HL-60 (cell line): Measurements from ENCODE around the gene CTDP1.

Experiments
- CTCF ChIP-seq: IDR thresholded peaks from one replicate; pipeline ENCODE4 v1.5.1; 2011; ENCODE audit warnings: low read length, control low read depth, inconsistent platforms; ENCODE audit not compliant: insufficient read depth
- GABPA ChIP-seq: IDR thresholded peaks from 2 replicates; pipeline ENCODE4 v1.6.1; 2012; ENCODE audit warnings: low read depth
- POLR2AphosphoS5 ChIP-seq: IDR thresholded peaks from 2 replicates; pipeline ENCODE4 v1.6.1; 2012; ENCODE audit warnings: low read depth
- SPI1 ChIP-seq: IDR thresholded peaks from 2 replicates; pipeline ENCODE4 v1.6.1; 2012; ENCODE audit warnings: low read depth, mild to moderate bottlenecking, borderline replicate concordance
- TF ChIP-seq, protein P1 (sequence below): IDR thresholded peaks from 2 replicates; pipeline ENCODE4 v1.6.1; 2012; ENCODE audit warnings: low read depth; ENCODE audit not compliant: insufficient replicate concordance

- TF ChIP-seq CTCF (no peak), POLR2AphosphoS5 (no peak; the same call in 1 of the 2 replicates), GABPA (no peak), SPI1 (no peak)
- TF ChIP-seq, protein P1, sequence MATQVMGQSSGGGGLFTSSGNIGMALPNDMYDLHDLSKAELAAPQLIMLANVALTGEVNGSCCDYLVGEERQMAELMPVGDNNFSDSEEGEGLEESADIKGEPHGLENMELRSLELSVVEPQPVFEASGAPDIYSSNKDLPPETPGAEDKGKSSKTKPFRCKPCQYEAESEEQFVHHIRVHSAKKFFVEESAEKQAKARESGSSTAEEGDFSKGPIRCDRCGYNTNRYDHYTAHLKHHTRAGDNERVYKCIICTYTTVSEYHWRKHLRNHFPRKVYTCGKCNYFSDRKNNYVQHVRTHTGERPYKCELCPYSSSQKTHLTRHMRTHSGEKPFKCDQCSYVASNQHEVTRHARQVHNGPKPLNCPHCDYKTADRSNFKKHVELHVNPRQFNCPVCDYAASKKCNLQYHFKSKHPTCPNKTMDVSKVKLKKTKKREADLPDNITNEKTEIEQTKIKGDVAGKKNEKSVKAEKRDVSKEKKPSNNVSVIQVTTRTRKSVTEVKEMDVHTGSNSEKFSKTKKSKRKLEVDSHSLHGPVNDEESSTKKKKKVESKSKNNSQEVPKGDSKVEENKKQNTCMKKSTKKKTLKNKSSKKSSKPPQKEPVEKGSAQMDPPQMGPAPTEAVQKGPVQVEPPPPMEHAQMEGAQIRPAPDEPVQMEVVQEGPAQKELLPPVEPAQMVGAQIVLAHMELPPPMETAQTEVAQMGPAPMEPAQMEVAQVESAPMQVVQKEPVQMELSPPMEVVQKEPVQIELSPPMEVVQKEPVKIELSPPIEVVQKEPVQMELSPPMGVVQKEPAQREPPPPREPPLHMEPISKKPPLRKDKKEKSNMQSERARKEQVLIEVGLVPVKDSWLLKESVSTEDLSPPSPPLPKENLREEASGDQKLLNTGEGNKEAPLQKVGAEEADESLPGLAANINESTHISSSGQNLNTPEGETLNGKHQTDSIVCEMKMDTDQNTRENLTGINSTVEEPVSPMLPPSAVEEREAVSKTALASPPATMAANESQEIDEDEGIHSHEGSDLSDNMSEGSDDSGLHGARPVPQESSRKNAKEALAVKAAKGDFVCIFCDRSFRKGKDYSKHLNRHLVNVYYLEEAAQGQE: no peak
These were observed 65.0 kb downstream of the CTDP1 start for GRCh38 chr18:79744625-79745024.
